Measurements from ENCODE around the gene SLC7A6OS.

DNA sequence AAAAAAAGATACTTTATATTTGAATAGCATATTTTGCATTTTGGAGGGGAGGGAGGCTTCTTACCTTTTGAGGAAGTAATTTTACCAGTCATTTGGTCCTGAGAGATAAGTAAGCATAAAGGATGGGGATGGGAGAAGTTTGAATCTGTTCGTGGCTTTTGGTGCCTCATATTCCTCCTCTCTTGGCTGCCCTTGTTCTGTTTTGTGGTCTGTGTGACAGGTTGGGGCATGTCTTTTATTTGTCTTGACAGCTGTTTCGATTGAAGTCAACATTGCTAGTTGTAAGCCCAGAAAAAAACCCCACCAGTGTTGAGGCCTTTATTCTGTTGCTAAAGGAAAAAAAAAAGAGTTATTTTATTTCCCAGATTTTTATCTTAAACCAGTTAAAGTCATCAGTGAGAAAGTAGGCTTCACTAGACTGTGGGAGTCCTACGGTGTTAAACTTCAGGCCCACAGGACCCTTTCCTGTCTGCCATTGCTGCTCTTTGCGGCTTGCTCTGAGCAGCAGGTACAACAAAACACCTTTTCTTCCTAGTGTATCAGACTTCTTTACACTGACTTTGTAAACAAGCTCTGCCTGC, 35.0 kb downstream of the SLC7A6OS start:
- TF ChIP-seq TCF12 (IDR thresholded peaks at IDR 0.05; ENCODE audit: low read depth) (no peak), RAD21 (IDR thresholded peaks at IDR 0.05; ENCODE audit: low read depth) (no peak), ZBTB7A (IDR thresholded peaks at IDR 0.05; ENCODE audit: low read depth) (no peak), EP300 (IDR thresholded peaks at IDR 0.05; ENCODE audit: borderline replicate concordance) (no peak), TAF1 (IDR thresholded peaks at IDR 0.05; ENCODE audit: low read depth) (no peak), YY1 (IDR thresholded peaks at IDR 0.05; ENCODE audit: low read depth) (no peak), CEBPB (IDR thresholded peaks at IDR 0.05) (no peak)
- TF ChIP-seq, protein P1, sequence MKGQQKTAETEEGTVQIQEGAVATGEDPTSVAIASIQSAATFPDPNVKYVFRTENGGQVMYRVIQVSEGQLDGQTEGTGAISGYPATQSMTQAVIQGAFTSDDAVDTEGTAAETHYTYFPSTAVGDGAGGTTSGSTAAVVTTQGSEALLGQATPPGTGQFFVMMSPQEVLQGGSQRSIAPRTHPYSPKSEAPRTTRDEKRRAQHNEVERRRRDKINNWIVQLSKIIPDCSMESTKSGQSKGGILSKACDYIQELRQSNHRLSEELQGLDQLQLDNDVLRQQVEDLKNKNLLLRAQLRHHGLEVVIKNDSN (IDR thresholded peaks at IDR 0.05): no peak
- TF ChIP-seq, protein P2, sequence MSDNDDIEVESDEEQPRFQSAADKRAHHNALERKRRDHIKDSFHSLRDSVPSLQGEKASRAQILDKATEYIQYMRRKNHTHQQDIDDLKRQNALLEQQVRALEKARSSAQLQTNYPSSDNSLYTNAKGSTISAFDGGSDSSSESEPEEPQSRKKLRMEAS (IDR thresholded peaks at IDR 0.05): no peak

All from Ishikawa (cell line).